Liver (tissue), 9 donors: ENCODE results near the gene GLIS1. TPM values are rescaled to one million over a fixed set of nuclear protein-coding genes. Genes with fewer than 3 reads are reported as not detected.

ENCODE experiments used
- DNase-seq: peaks from one replicate; pipeline ENCODE4 v3.0.0-alpha.2; 2017; ENCODE audit warnings: low spot score
- H3K27ac ChIP-seq, 2 donors: one replicate each; pipeline ENCODE4 v1.7.0; 2013; ENCODE audit warnings: inconsistent platforms in 2 of 2, low read length in 2 of 2, control low read depth in 1 of 2, low read depth in 1 of 2, mild to moderate bottlenecking in 1 of 2
- H3K27me3 ChIP-seq, 4 donors: one replicate each; pipeline versions ENCODE4 v1.6.1 to v1.7.0; 2013; ENCODE audit warnings: low read length in 3 of 4, inconsistent platforms in 1 of 4, mild to moderate bottlenecking in 1 of 4, moderate library complexity in 1 of 4; ENCODE audit not compliant: control insufficient read depth in 4 of 4, insufficient read depth in 4 of 4
- H3K36me3 ChIP-seq, 4 donors: one replicate each; pipeline versions ENCODE4 v1.6.1 to v1.7.0; 2013; ENCODE audit warnings: low read length in 3 of 4, mild to moderate bottlenecking in 3 of 4, low read depth in 1 of 4, moderate library complexity in 1 of 4; ENCODE audit not compliant: control insufficient read depth in 4 of 4, insufficient read depth in 3 of 4
- H3K4me1 ChIP-seq, 4 donors: one replicate each; pipeline versions ENCODE4 v1.6.1 to v1.7.0; 2013; ENCODE audit warnings: low read length in 3 of 4, mild to moderate bottlenecking in 3 of 4, moderate library complexity in 1 of 4; ENCODE audit not compliant: control insufficient read depth in 4 of 4, insufficient read depth in 4 of 4
- H3K4me3 ChIP-seq, 3 donors: one replicate each; pipeline versions ENCODE4 v1.6.1 to v1.7.0; 2013; ENCODE audit warnings: low read length in 3 of 3, control low read depth in 1 of 3, low read depth in 1 of 3, mild to moderate bottlenecking in 1 of 3
- H3K9ac ChIP-seq, 2 donors: one replicate each; pipeline ENCODE4 v1.7.0; 2013; ENCODE audit warnings: low read length in 2 of 2, mild to moderate bottlenecking in 2 of 2, moderate library complexity in 2 of 2, control low read depth in 1 of 2, low read depth in 1 of 2
- H3K9me3 ChIP-seq, 4 donors: one replicate each; pipeline versions ENCODE4 v1.6.1 to v1.7.0; 2013; ENCODE audit warnings: low read length in 3 of 4; ENCODE audit not compliant: control insufficient read depth in 4 of 4
- ATF3 ChIP-seq: IDR thresholded peaks from 2 replicates; pipeline ENCODE4 v1.6.1; 2016; ENCODE audit warnings: antibody characterized with exemption
- EGR1 ChIP-seq, 2 donors: IDR thresholded peaks; 2 replicates each; pipeline ENCODE4 v1.6.1; 2016 to 2018; ENCODE audit warnings: antibody characterized with exemption in 2 of 2, low read depth in 2 of 2
- FOXA1 ChIP-seq: IDR thresholded peaks from 2 replicates; pipeline ENCODE4 v1.6.1; 2016; ENCODE audit warnings: antibody characterized with exemption
- FOXA2 ChIP-seq: IDR thresholded peaks from 2 replicates; pipeline ENCODE4 v1.6.1; 2016; ENCODE audit warnings: antibody characterized with exemption
- GABPA ChIP-seq, 2 donors: IDR thresholded peaks in 1 of 2; conservative IDR thresholded peaks in 1 of 2; 2 replicates each; pipeline ENCODE4 v1.6.1; 2016; ENCODE audit warnings: antibody characterized with exemption in 2 of 2, mild to moderate bottlenecking in 1 of 2, moderate library complexity in 1 of 2
- HNF4A ChIP-seq, 2 donors: conservative IDR thresholded peaks; 2 replicates each; pipeline ENCODE4 v1.6.1; 2016; ENCODE audit warnings: antibody characterized with exemption in 2 of 2, mild to moderate bottlenecking in 2 of 2
- HNF4G ChIP-seq: IDR thresholded peaks from 2 replicates; pipeline ENCODE4 v1.6.1; 2016; ENCODE audit warnings: antibody characterized with exemption
- JUND ChIP-seq, 2 donors: IDR thresholded peaks; 2 replicates each; pipeline ENCODE4 v1.6.1; 2016; ENCODE audit warnings: antibody characterized with exemption in 2 of 2
- NR2F2 ChIP-seq: IDR thresholded peaks from 2 replicates; pipeline ENCODE4 v1.6.1; 2016; ENCODE audit warnings: antibody characterized with exemption
- RAD21 ChIP-seq, 2 donors: IDR thresholded peaks; 2 replicates each; pipeline ENCODE4 v1.6.1; 2016; ENCODE audit warnings: antibody characterized with exemption in 2 of 2, mild to moderate bottlenecking in 2 of 2
- REST ChIP-seq: IDR thresholded peaks from 2 replicates; pipeline ENCODE4 v1.6.1; 2016; ENCODE audit warnings: antibody characterized with exemption, mild to moderate bottlenecking
- RXRA ChIP-seq, 2 donors: IDR thresholded peaks; 2 replicates each; pipeline ENCODE4 v1.6.1; 2017 to 2018; ENCODE audit warnings: antibody characterized with exemption in 2 of 2, mild to moderate bottlenecking in 1 of 2
- SP1 ChIP-seq: IDR thresholded peaks from 2 replicates; pipeline ENCODE4 v1.6.1; 2018; ENCODE audit warnings: antibody characterized with exemption, mild to moderate bottlenecking
- TAF1 ChIP-seq: conservative IDR thresholded peaks from 2 replicates; pipeline ENCODE4 v1.6.1; 2016; ENCODE audit warnings: antibody characterized with exemption, mild to moderate bottlenecking
- YY1 ChIP-seq: IDR thresholded peaks from 2 replicates; pipeline ENCODE4 v1.6.1; 2016; ENCODE audit warnings: antibody characterized with exemption, mild to moderate bottlenecking
- WGBS: extraction: QIAGEN DNeasy Blood & Tissue Kit; methylation state at CpG from one replicate; pipeline ENCODE4 v1.1.7; 2013; 5-methylcytosine and 5-hydroxymethylcytosine counted together
- polyA plus RNA-seq, 2 donors: library from polyadenylated mRNA; stranded (reverse) in 1 of 2; unstranded in 1 of 2; fragments of 200-250 nt in 1 of 2; fragments of >200 nt in 1 of 2; fragmentation: Nextera tagmentation in 1 of 2; extraction: Ambion mirVana in 1 of 2; gene quantifications; one replicate each; pipeline versions ENCODE4 v1.2.1 to v1.2.3, GENCODE V29; 2013 to 2015
- total RNA-seq, 2 donors: library from RNA; depleted of rRNA; stranded (reverse); fragments of >200 nt; gene quantifications; one replicate each; pipeline ENCODE4 v1.2.3, GENCODE V29; 2014
- TF ChIP-seq, protein P1 (sequence below): IDR thresholded peaks from 2 replicates; pipeline ENCODE4 v1.6.1; 2016; ENCODE audit warnings: antibody characterized with exemption
- TF ChIP-seq, protein P2 (sequence below): IDR thresholded peaks from 2 replicates; pipeline ENCODE4 v1.6.1; 2016; ENCODE audit warnings: antibody characterized with exemption
- TF ChIP-seq, protein P3 (sequence below): fragments of 150-350 bp; IDR thresholded peaks from 2 replicates; pipeline ENCODE4 v1.5.1; 2017; ENCODE audit warnings: improper control_type of control experiment, low read depth, low read length; ENCODE audit not compliant: missing input control
- donor health status: healthy.
- donor health status: healthy.
- donor health status: healthy.
- donor health status: healthy.
- donor health status: healthy.

Gene GLIS1
- total and polyA plus RNA-seq, 4 donors, result under 0.01 to 0.05 TPM; not detected in 2

- WGBS, result 67% methylated on average over 7 of the region's 7 CpGs
- Histone ChIP-seq H3K27ac (no peak overlapping the region), H3K27me3 (no peaks in the 10 kb centered on the region), H3K9ac (no peak overlapping the region), H3K36me3 (no peaks in the 10 kb centered on the region), H3K4me3 (no peak overlapping the region), H3K4me1 (no peaks in the 10 kb centered on the region), H3K9me3 (no peaks in the 10 kb centered on the region)
- DNase-seq, result no peak
- no peak for TF ChIP-seq YY1
- TF ChIP-seq FOXA2, result no peak
- no peak for TF ChIP-seq HNF4G
- TF ChIP-seq, protein P1, sequence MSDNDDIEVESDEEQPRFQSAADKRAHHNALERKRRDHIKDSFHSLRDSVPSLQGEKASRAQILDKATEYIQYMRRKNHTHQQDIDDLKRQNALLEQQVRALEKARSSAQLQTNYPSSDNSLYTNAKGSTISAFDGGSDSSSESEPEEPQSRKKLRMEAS, result no peak
- TF ChIP-seq, protein P2, sequence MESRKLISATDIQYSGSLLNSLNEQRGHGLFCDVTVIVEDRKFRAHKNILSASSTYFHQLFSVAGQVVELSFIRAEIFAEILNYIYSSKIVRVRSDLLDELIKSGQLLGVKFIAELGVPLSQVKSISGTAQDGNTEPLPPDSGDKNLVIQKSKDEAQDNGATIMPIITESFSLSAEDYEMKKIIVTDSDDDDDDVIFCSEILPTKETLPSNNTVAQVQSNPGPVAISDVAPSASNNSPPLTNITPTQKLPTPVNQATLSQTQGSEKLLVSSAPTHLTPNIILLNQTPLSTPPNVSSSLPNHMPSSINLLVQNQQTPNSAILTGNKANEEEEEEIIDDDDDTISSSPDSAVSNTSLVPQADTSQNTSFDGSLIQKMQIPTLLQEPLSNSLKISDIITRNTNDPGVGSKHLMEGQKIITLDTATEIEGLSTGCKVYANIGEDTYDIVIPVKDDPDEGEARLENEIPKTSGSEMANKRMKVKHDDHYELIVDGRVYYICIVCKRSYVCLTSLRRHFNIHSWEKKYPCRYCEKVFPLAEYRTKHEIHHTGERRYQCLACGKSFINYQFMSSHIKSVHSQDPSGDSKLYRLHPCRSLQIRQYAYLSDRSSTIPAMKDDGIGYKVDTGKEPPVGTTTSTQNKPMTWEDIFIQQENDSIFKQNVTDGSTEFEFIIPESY, result no peak
- TF ChIP-seq TAF1, result no peak
- TF ChIP-seq HNF4A (conservative IDR thresholded peaks at IDR 0.05), result no peak
- TF ChIP-seq RXRA (IDR thresholded peaks at IDR 0.05), result no peak
- no peak for TF ChIP-seq ATF3
- TF ChIP-seq GABPA (IDR thresholded peaks at IDR 0.05 in 1 of 2, conservative IDR thresholded peaks at IDR 0.05 in 1 of 2), result no peak
- TF ChIP-seq JUND (IDR thresholded peaks at IDR 0.05), result no peak
These were observed 236.1 kb downstream of the GLIS1 start for GRCh38 chr1:53502641-53503432.

DNA sequence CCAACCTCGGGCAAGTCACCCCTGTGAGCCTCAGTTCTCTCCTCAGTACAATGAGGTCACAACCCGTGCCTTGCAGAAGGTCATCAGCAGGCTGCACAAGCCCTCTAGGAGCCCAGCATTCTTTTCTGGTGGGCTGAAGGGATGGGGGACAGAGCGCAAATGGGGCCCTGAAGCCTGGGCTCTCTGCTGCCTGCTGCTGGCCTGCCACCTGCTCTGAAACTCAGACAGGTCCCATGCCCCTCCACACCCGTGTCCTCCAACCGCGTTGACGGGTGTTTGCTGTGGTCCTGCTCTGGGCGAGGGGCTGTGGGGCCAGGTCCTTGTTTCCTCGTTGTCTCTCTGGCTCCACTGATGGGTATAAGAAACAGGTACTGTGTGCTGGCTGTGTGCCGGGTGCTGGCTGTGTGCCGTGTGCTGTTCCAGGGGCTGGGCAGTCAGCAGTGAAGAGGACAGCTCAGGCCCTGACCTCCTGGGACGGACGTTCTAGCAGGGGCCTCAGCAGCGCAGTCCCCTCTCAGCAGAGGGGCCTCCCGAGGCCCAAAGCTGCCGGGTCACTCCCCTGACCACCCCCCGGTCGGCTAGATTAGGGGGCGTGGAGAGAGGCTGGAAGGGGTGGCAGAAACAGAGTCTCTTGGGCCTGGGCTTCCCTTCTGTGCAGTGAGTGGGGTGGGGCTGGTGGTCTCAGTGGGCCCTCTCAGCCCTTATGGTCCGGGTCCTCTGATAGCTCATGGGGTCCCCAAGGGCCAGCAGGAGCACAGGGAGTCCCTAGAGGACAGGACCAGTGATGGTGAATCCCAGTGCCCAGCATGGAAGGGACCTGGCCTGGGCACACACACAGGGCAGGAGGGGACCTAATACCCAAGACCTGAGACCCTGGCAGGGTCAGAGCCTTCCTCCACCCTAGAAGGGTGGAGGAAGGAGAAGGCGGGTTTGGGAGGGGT lies 237.6 kb downstream of the GLIS1 start:
- no peaks in the 10 kb centered on the region for H3K27me3 ChIP-seq
- H3K9ac ChIP-seq, result no peak overlapping the region
- no peaks in the 10 kb centered on the region for H3K9me3 ChIP-seq
- H3K4me3 ChIP-seq, result no peak overlapping the region
- DNase-seq, result no peak
- no peaks in the 10 kb centered on the region for H3K4me1 ChIP-seq
- TF ChIP-seq REST (no peak), RXRA (IDR thresholded peaks at IDR 0.05) (no peak), YY1 (no peak), TAF1 (no peak), JUND (IDR thresholded peaks at IDR 0.05) (no peak), RAD21 (IDR thresholded peaks at IDR 0.05) (no peak), SP1 (no peak), NR2F2 (no peak), FOXA1 (no peak), EGR1 (IDR thresholded peaks at IDR 0.05; ENCODE audit: low read depth in 2 of 2) (no peak)
- TF ChIP-seq, protein P3, sequence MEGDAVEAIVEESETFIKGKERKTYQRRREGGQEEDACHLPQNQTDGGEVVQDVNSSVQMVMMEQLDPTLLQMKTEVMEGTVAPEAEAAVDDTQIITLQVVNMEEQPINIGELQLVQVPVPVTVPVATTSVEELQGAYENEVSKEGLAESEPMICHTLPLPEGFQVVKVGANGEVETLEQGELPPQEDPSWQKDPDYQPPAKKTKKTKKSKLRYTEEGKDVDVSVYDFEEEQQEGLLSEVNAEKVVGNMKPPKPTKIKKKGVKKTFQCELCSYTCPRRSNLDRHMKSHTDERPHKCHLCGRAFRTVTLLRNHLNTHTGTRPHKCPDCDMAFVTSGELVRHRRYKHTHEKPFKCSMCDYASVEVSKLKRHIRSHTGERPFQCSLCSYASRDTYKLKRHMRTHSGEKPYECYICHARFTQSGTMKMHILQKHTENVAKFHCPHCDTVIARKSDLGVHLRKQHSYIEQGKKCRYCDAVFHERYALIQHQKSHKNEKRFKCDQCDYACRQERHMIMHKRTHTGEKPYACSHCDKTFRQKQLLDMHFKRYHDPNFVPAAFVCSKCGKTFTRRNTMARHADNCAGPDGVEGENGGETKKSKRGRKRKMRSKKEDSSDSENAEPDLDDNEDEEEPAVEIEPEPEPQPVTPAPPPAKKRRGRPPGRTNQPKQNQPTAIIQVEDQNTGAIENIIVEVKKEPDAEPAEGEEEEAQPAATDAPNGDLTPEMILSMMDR, result no peak
- WGBS, result 56% methylated on average over 21 of the region's 21 CpGs
- H3K27ac ChIP-seq, result no peak overlapping the region
- no peaks in the 10 kb centered on the region for H3K36me3 ChIP-seq
